HEK293T (cell line): ENCODE measurements around the gene FADS1.

Source experiments
- ARNT ChIP-seq: fragments of 450-650 bp; IDR thresholded peaks from 2 replicates; pipeline ENCODE4 v1.6.1; 2017; ENCODE audit warnings: mild to moderate bottlenecking
- HDGF ChIP-seq: fragments of 450-650 bp; IDR thresholded peaks from 2 replicates; pipeline ENCODE4 v1.6.1; 2017; ENCODE audit warnings: antibody characterized with exemption, borderline replicate concordance
- SP1 ChIP-seq: fragments of 450-650 bp; IDR thresholded peaks from 2 replicates; pipeline ENCODE4 v1.6.1; 2017

DNA sequence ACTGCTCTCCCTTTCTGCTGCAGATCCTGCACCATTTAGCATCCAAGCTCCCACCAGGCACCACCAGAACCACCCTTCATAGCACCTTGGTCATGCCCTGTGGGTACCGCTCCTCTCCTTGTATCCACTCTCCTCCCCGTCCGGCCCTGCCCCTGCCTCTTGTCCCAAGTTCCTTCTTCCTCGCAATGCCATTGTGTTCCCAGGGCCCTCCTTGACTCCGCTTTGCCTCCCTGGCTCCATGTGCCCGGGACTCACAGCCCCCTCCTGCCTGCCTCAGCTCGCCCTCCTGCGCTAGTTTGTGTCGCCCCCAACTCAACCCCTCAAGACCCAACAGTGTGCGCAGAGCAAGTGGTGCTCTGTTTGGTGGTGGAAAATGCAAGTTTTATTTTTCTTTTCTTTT, 22.1 kb upstream of the FADS1 start:
- no peak for TF ChIP-seq ARNT
- TF ChIP-seq HDGF = no peak
- no peak for TF ChIP-seq SP1
